Neural cell (in vitro differentiated cells): ENCODE measurements around the gene S100B.

Experiments used
- EP300 ChIP-seq: fragments of 450-650 bp; conservative IDR thresholded peaks from 2 replicates; pipeline ENCODE4 v1.6.1; 2014; ENCODE audit warnings: antibody characterized with exemption, mild to moderate bottlenecking, moderate library complexity; ENCODE audit not compliant: poor library complexity, severe bottlenecking
- EZH2 ChIP-seq: fragments of 200-600, 300-800 bp; shearing (Covaris generic), sonication (generic); IDR thresholded peaks from 2 replicates; pipeline ENCODE4 v1.6.1; 2014; ENCODE audit warnings: antibody characterized with exemption, low read length, borderline replicate concordance, mild to moderate bottlenecking; ENCODE audit not compliant: insufficient read depth, poor library complexity, severe bottlenecking
- MXI1 ChIP-seq: fragments of 450-650 bp; conservative IDR thresholded peaks from 2 replicates; pipeline ENCODE4 v1.6.1; 2014; ENCODE audit warnings: antibody characterized with exemption, mild to moderate bottlenecking; ENCODE audit not compliant: poor library complexity, severe bottlenecking
- TF ChIP-seq, protein P1 (sequence below): fragments of 450-650 bp; IDR thresholded peaks from 2 replicates; pipeline ENCODE4 v1.5.1; 2014; ENCODE audit warnings: antibody characterized with exemption, mild to moderate bottlenecking, moderate library complexity; ENCODE audit not compliant: poor library complexity, severe bottlenecking

GRCh38 chr21:46619846-46620245, 15.0 kb upstream of the S100B start:
- TF ChIP-seq EP300 = no peak
- TF ChIP-seq, protein P1, sequence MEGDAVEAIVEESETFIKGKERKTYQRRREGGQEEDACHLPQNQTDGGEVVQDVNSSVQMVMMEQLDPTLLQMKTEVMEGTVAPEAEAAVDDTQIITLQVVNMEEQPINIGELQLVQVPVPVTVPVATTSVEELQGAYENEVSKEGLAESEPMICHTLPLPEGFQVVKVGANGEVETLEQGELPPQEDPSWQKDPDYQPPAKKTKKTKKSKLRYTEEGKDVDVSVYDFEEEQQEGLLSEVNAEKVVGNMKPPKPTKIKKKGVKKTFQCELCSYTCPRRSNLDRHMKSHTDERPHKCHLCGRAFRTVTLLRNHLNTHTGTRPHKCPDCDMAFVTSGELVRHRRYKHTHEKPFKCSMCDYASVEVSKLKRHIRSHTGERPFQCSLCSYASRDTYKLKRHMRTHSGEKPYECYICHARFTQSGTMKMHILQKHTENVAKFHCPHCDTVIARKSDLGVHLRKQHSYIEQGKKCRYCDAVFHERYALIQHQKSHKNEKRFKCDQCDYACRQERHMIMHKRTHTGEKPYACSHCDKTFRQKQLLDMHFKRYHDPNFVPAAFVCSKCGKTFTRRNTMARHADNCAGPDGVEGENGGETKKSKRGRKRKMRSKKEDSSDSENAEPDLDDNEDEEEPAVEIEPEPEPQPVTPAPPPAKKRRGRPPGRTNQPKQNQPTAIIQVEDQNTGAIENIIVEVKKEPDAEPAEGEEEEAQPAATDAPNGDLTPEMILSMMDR = no peak
- no peak for TF ChIP-seq EZH2
- no peak for TF ChIP-seq MXI1
